Bronchial epithelial cell (primary cell): Measurements from ENCODE around the gene CYP2C8. TPM values are rescaled to one million over a fixed set of nuclear protein-coding genes. Genes with fewer than 3 reads are reported as not detected.
A peak's percentile ranks its signal among the peaks of the same experiment; 100 is the strongest.
"Not testable (repeated sequence)": the region's sequence is repeated elsewhere in the genome, so short reads cannot be mapped to it uniquely, and the experiment has no call there.

Experiments
- DNase-seq: peaks from one replicate; pipeline ENCODE4 v3.0.0-alpha.2; 2010; ENCODE audit warnings: low read depth
- FAIRE-seq: peaks from 2 replicates; lab custom pipeline; 2011; peaks lifted over from hg19 to GRCh38; lab: Jason Lieb, UNC
- H3K27me3 ChIP-seq: 2 replicates; pipeline ENCODE4 v1.5.1; 2011; ENCODE audit warnings: low read length; ENCODE audit not compliant: control insufficient read depth, insufficient read depth
- H3K36me3 ChIP-seq: 2 replicates; pipeline ENCODE4 v1.5.1; 2011; ENCODE audit warnings: low read length; ENCODE audit not compliant: control insufficient read depth, insufficient read depth
- H3K4me3 ChIP-seq: 2 replicates; pipeline ENCODE4 v1.5.1; 2011; ENCODE audit warnings: mild to moderate bottlenecking, low read depth, low read length, control low read depth
- total RNA-seq: library from RNA; depleted of rRNA; stranded (reverse); fragments of >200 nt; gene quantifications from 2 replicates; pipeline ENCODE4 v1.2.1, GENCODE V29; 2014
- TF ChIP-seq, protein P1 (sequence below): IDR thresholded peaks from 2 replicates; pipeline ENCODE4 v1.5.1; 2011; ENCODE audit warnings: mild to moderate bottlenecking, moderate library complexity, low read length, control low read depth, inconsistent platforms; ENCODE audit not compliant: insufficient read depth, severe bottlenecking

CYP2C8 gene
- total RNA-seq = 0.13 TPM in 1 of 2 replicates, not detected in the other

DNA sequence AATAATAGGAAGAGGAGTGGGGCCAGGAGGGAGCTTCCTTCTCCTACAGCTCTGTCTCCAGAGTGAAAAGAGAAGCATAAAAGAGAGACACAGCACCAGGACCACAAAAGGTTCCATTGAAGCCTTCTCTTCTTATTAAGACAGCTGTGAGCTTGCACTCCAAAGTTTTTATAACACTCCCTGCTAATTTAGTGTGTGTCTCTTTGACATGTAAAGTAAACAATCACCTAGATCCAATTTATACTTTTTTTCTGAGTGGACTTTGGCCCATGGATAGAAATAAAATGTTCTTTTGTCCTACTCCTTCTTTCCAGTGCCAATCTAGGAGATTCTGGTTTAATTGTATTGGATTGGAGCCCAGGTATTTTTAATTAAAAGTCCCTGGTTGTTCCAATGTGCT lies at the start of gene CYP2C8:
Gene CYP2C8, minus strand, starts transcription at position 212 of the 400 bp plus-strand sequence. Its CDS starts 95 bp downstream, at position 117.
- TF ChIP-seq, protein P1, sequence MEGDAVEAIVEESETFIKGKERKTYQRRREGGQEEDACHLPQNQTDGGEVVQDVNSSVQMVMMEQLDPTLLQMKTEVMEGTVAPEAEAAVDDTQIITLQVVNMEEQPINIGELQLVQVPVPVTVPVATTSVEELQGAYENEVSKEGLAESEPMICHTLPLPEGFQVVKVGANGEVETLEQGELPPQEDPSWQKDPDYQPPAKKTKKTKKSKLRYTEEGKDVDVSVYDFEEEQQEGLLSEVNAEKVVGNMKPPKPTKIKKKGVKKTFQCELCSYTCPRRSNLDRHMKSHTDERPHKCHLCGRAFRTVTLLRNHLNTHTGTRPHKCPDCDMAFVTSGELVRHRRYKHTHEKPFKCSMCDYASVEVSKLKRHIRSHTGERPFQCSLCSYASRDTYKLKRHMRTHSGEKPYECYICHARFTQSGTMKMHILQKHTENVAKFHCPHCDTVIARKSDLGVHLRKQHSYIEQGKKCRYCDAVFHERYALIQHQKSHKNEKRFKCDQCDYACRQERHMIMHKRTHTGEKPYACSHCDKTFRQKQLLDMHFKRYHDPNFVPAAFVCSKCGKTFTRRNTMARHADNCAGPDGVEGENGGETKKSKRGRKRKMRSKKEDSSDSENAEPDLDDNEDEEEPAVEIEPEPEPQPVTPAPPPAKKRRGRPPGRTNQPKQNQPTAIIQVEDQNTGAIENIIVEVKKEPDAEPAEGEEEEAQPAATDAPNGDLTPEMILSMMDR = no peak
- no peak for DNase-seq
- H3K27me3 ChIP-seq = no peaks in the 10 kb centered on the region
- FAIRE-seq = no peak
- no peak within 1 kb of the TSS for H3K4me3 ChIP-seq
- no peaks in the 10 kb centered on the region for H3K36me3 ChIP-seq

- Histone ChIP-seq H3K27me3 (no peaks in the 10 kb centered on the region), H3K4me3 (no peak overlapping the region), H3K36me3 (no peaks in the 10 kb centered on the region)
- DNase-seq = no peak
- TF ChIP-seq, protein P1 = no peak
- FAIRE-seq = no peak
Observed at GRCh38 chr10:95116869-95117269, 47.6 kb upstream of the CYP2C8 start.

- not testable (repeated sequence) for FAIRE-seq, DNase-seq, H3K4me3 ChIP-seq, H3K27me3 ChIP-seq, H3K36me3 ChIP-seq
Observed at GRCh38 chr10:95110823-95111222, 41.5 kb upstream of the CYP2C8 start.

DNA sequence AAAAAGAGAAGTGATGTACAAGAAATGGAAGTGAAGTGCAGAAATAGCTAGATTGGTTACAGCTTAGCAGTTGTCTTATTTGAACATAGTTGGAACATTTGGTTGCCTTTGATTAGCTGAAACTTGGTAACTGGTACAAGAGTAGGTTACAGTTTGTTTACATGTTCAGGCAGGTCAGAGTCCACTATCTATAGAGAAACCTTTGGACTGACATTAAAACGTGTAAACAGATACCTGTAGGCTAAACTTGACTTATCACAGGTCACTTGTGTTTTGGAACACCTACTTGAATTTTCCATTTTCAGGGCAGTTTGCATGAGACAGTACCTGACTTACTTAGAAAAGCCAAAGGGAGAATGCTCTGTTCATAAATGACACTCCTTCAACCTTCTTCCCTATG lies 28.5 kb upstream of the CYP2C8 start:
- Histone ChIP-seq H3K36me3 (no peaks in the 10 kb centered on the region), H3K27me3 (no peaks in the 10 kb centered on the region), H3K4me3 (no peak overlapping the region)
- peak; percentile 52 for FAIRE-seq
- peak; percentile 1 for DNase-seq
- TF ChIP-seq, protein P1 = no peak

DNA sequence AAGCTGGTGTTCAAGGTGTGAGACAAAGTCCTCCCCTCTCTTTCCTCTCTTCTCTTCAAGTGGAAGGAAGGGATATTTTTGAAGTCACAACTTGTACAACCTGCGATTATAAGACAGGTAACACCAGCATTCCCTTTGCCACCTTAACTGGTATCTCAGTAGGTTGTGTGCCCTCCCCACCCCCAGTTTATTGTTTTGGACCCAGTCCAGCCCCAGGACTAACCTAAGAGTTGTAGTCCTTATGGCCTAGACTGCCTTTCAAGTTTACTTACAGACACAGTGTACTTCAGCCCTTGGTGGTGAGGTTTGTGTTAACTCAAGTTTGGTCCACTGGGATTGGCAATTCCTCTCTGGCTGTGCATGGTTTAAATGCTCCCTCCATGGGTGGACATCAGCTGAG lies 26.8 kb upstream of the CYP2C8 start:
- Histone ChIP-seq H3K36me3 (no peaks in the 10 kb centered on the region), H3K4me3 (no peak overlapping the region), H3K27me3 (no peaks in the 10 kb centered on the region)
- DNase-seq (no peak), FAIRE-seq (no peak)
- TF ChIP-seq, protein P1 = no peak

DNA sequence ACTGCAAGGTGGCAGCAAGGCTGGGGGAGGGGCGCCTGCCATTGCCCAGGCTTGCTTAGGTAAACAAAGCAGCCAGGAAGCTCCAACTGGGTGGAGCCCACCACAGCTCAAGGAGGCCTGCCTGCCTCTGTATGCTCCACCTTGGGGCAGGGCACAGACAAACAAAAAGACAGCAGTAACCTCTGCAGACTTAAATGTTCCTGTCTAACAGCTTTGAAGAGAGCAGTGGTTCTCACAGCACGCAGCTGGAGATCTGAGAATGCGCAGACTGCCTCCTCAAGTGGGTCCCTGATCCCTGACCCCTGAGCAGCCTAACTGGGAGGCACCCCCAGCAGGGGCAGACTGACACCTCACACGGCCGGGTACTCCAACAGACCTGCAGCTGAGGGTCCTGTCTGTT lies 10.3 kb upstream of the CYP2C8 start:
- H3K27me3 ChIP-seq, DNase-seq, H3K36me3 ChIP-seq, FAIRE-seq, H3K4me3 ChIP-seq: not testable (repeated sequence)

DNA sequence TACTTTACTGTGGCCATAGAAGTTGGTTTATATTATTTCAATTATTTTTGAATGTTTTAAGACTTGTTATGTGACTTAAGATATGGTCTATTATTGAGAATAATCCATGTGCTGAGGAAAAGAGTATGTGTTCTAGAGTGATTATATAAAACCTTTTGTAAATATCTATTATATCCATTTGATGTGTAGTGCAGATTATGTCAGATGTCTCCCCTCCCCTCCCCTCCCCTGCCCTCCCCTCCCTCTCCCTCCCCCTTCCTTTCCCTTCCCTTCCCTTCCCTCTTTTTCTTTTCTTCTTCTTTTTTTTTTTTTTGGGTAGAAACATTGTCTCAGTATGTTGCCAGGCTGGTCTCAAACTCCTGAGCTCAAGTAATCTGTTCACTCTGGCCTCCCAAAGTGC lies 8.3 kb upstream of the CYP2C8 start:
- no peaks in the 10 kb centered on the region for H3K27me3 ChIP-seq
- DNase-seq = no peak
- H3K36me3 ChIP-seq = no peaks in the 10 kb centered on the region
- TF ChIP-seq, protein P1 = no peak
- no peak for FAIRE-seq
- no peak overlapping the region for H3K4me3 ChIP-seq
